ENCODE measurements around the gene RAB39A. TPM values are rescaled to one million over a fixed set of nuclear protein-coding genes. Genes with fewer than 3 reads are reported as not detected.

Gene RAB39A
- total RNA-seq, 1 donor from 2014 or later = 4.1 TPM

- no peaks in the 10 kb centered on the region for H3K9me3 Mint-ChIP-seq
- ATAC-seq (ENCODE audit: low read depth) = no peak
- H3K27me3 Mint-ChIP-seq = peaks cover 10% of the 10 kb centered on the region
- no peaks in the 10 kb centered on the region for H3K36me3 Mint-ChIP-seq (ENCODE audit: low read depth)
- no peak for DNase-seq
- no peak overlapping the region for H3K4me3 Mint-ChIP-seq
- H3K4me1 Mint-ChIP-seq = no peaks in the 10 kb centered on the region
- POLR2A ChIA-PET = no interaction called here
- intact Hi-C loops (cut with micrococcal nuclease) = no loop called here
- TF ChIP-seq CTCF (IDR thresholded peaks at IDR 0.05) = no peak
- no peak overlapping the region for H3K27ac Mint-ChIP-seq
- CTCF ChIA-PET = no interaction called here
These were observed 60.3 kb downstream of the RAB39A start for GRCh38 chr11:107988397-107989158.

- intact Hi-C loops (cut with micrococcal nuclease) = no loop called here
- Mint-ChIP-seq H3K4me3 (no peak overlapping the region), H3K27me3 (peaks cover 24% of the 10 kb centered on the region), H3K9me3 (no peaks in the 10 kb centered on the region), H3K4me1 (no peaks in the 10 kb centered on the region), H3K27ac (no peak overlapping the region), H3K36me3 (ENCODE audit: low read depth) (no peaks in the 10 kb centered on the region)
- no peak for TF ChIP-seq CTCF (IDR thresholded peaks at IDR 0.05)
- ATAC-seq (ENCODE audit: low read depth) (no peak), DNase-seq (no peak)
- POLR2A ChIA-PET = no interaction called here
- CTCF ChIA-PET = no interaction called here
These were observed 63.7 kb downstream of the RAB39A start for GRCh38 chr11:107991868-107992414.

- no peak for TF ChIP-seq CTCF (IDR thresholded peaks at IDR 0.05)
- Mint-ChIP-seq H3K4me1 (no peaks in the 10 kb centered on the region), H3K9me3 (no peaks in the 10 kb centered on the region), H3K27ac (no peak overlapping the region), H3K36me3 (ENCODE audit: low read depth) (no peaks in the 10 kb centered on the region), H3K27me3 (peaks cover 25% of the 10 kb centered on the region), H3K4me3 (no peak overlapping the region)
- DNase-seq (no peak), ATAC-seq (ENCODE audit: low read depth) (no peak)
- ChIA-PET POLR2A (no interaction called here), CTCF (no interaction called here)
- intact Hi-C loops (cut with micrococcal nuclease) = no loop called here
These were observed 67.9 kb downstream of the RAB39A start for GRCh38 chr11:107996006-107996776.

- Mint-ChIP-seq H3K27me3 (peaks cover 15% of the 10 kb centered on the region), H3K36me3 (ENCODE audit: low read depth) (no peaks in the 10 kb centered on the region), H3K9me3 (no peaks in the 10 kb centered on the region), H3K4me1 (no peaks in the 10 kb centered on the region), H3K27ac (no peak overlapping the region), H3K4me3 (no peak overlapping the region)
- intact Hi-C loops (cut with micrococcal nuclease) = no loop called here
- DNase-seq (no peak), ATAC-seq (ENCODE audit: low read depth) (no peak)
- TF ChIP-seq CTCF (IDR thresholded peaks at IDR 0.05) = no peak
- ChIA-PET CTCF (interaction anchor here (1.0 to 1.4 kb wide), 2 partner anchors 10 kb away, joined by 4 read pairs; partner anchors contain the start of gene CUL5), POLR2A (interaction anchor here (0.7 kb wide), 1 partner anchor 499 kb away, joined by 6 read pairs; the partner anchor contains the start of gene POGLUT3)
These were observed 70.5 kb downstream of the RAB39A start for GRCh38 chr11:107998761-107999160.
